ENCODE data around the gene TBL2. TPM values are rescaled to one million over a fixed set of nuclear protein-coding genes. Genes with fewer than 3 reads are reported as not detected.

The TBL2 gene
- total and polyA plus RNA-seq, 2 experiments from 2014 or later, result 6.9 to 27.8 TPM

- no peak for TF ChIP-seq ZNF462 (CRISPR knock-in tag; IDR thresholded peaks at IDR 0.05)
- TF ChIP-seq, protein P1, sequence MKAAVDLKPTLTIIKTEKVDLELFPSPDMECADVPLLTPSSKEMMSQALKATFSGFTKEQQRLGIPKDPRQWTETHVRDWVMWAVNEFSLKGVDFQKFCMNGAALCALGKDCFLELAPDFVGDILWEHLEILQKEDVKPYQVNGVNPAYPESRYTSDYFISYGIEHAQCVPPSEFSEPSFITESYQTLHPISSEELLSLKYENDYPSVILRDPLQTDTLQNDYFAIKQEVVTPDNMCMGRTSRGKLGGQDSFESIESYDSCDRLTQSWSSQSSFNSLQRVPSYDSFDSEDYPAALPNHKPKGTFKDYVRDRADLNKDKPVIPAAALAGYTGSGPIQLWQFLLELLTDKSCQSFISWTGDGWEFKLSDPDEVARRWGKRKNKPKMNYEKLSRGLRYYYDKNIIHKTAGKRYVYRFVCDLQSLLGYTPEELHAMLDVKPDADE (IDR thresholded peaks at IDR 0.05), result no peak
- TF ChIP-seq POLR2AphosphoS5 (IDR thresholded peaks at IDR 0.05; ENCODE audit: low read depth), result no peak
- TF ChIP-seq STAT1 (IDR thresholded peaks at IDR 0.05; ENCODE audit: unreplicated experiment), result no peak
- TF ChIP-seq EZH2phosphoT487 (IDR thresholded peaks at IDR 0.05; ENCODE audit: unreplicated experiment), result no peak
- no peak for TF ChIP-seq JUNB (IDR thresholded peaks at IDR 0.05; ENCODE audit: unreplicated experiment)
- TF ChIP-seq, protein P2, sequence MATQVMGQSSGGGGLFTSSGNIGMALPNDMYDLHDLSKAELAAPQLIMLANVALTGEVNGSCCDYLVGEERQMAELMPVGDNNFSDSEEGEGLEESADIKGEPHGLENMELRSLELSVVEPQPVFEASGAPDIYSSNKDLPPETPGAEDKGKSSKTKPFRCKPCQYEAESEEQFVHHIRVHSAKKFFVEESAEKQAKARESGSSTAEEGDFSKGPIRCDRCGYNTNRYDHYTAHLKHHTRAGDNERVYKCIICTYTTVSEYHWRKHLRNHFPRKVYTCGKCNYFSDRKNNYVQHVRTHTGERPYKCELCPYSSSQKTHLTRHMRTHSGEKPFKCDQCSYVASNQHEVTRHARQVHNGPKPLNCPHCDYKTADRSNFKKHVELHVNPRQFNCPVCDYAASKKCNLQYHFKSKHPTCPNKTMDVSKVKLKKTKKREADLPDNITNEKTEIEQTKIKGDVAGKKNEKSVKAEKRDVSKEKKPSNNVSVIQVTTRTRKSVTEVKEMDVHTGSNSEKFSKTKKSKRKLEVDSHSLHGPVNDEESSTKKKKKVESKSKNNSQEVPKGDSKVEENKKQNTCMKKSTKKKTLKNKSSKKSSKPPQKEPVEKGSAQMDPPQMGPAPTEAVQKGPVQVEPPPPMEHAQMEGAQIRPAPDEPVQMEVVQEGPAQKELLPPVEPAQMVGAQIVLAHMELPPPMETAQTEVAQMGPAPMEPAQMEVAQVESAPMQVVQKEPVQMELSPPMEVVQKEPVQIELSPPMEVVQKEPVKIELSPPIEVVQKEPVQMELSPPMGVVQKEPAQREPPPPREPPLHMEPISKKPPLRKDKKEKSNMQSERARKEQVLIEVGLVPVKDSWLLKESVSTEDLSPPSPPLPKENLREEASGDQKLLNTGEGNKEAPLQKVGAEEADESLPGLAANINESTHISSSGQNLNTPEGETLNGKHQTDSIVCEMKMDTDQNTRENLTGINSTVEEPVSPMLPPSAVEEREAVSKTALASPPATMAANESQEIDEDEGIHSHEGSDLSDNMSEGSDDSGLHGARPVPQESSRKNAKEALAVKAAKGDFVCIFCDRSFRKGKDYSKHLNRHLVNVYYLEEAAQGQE (IDR thresholded peaks at IDR 0.05; ENCODE audit: unreplicated experiment), result no peak
- no peak for TF ChIP-seq NANOG (IDR thresholded peaks at IDR 0.05; ENCODE audit: borderline replicate concordance)
- no peak for TF ChIP-seq ZNF331 (CRISPR knock-in tag; IDR thresholded peaks at IDR 0.05; ENCODE audit: low read depth)
- TF ChIP-seq EZH2 (IDR thresholded peaks at IDR 0.05; ENCODE audit: low read depth, unreplicated experiment), result no peak
- TF ChIP-seq ZNF114 (CRISPR knock-in tag; IDR thresholded peaks at IDR 0.05), result no peak
These were observed 27.3 kb upstream of the TBL2 start (continued) for GRCh38 chr7:73605601-73606220.
